Fibroblast of lung (primary cell): ENCODE measurements around the gene SPRED1.

Experiments
- EZH2 ChIP-seq: IDR thresholded peaks from 2 replicates; pipeline ENCODE4 v1.5.1; 2012; ENCODE audit warnings: low read length, control low read depth, mild to moderate bottlenecking; ENCODE audit errors: missing control alignments
- TF ChIP-seq, protein P1 (sequence below), 2 donors: IDR thresholded peaks in 1 of 2; conservative IDR thresholded peaks in 1 of 2; 1 replicate in 1 of 2; 2 replicates in 1 of 2; pipeline ENCODE4 v1.5.1; 2011 to 2012; ENCODE audit warnings: low read length in 2 of 2, control low read depth in 1 of 2, inconsistent platforms in 1 of 2, low read depth in 1 of 2, mild to moderate bottlenecking in 1 of 2

DNA sequence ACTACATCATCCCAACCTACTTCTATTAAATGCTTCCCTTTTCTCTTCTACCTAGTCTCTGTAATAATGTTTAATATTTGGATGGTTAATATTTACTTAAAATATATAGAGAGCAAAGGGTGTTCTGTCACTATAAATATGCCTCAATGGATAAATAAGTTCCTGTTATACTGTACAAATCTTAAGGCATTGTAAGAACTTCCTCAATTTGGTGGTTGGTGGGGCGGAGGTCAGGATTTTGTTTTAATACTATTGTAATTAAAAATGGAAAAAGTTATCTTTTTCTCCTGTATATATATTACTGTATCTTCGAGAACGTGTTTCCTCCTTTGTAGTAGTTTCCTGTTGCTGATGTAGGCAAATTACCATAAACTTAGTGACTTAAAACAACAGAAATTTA is 41.5 kb downstream of the SPRED1 start:
- TF ChIP-seq, protein P1, sequence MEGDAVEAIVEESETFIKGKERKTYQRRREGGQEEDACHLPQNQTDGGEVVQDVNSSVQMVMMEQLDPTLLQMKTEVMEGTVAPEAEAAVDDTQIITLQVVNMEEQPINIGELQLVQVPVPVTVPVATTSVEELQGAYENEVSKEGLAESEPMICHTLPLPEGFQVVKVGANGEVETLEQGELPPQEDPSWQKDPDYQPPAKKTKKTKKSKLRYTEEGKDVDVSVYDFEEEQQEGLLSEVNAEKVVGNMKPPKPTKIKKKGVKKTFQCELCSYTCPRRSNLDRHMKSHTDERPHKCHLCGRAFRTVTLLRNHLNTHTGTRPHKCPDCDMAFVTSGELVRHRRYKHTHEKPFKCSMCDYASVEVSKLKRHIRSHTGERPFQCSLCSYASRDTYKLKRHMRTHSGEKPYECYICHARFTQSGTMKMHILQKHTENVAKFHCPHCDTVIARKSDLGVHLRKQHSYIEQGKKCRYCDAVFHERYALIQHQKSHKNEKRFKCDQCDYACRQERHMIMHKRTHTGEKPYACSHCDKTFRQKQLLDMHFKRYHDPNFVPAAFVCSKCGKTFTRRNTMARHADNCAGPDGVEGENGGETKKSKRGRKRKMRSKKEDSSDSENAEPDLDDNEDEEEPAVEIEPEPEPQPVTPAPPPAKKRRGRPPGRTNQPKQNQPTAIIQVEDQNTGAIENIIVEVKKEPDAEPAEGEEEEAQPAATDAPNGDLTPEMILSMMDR (conservative IDR thresholded peaks at IDR 0.05 in 1 of 2, IDR thresholded peaks at IDR 0.05 in 1 of 2; ENCODE audit: low read depth in 1 of 2, low read length in 2 of 2): no peak
- no peak for TF ChIP-seq EZH2
